ENCODE measurements around the gene GRK5.

The GRK5 gene

GRCh38 chr10:119166564-119166963 is 40.8 kb upstream of the GRK5 start:
- no peak for TF ChIP-seq EZH2phosphoT487 (IDR thresholded peaks at IDR 0.05; ENCODE audit: borderline replicate concordance)
- TF ChIP-seq CTCF (conservative IDR thresholded peaks at IDR 0.05; ENCODE audit: low read length) = no peak
- H3K9ac ChIP-seq (ENCODE audit: low read depth, low read length, poor library complexity, severe bottlenecking) = peak overlapping the region; percentile 82
- no peaks in the 10 kb centered on the region for H4K20me1 ChIP-seq (ENCODE audit: insufficient read depth, low read length, poor library complexity, severe bottlenecking)
- peaks cover 5% of the 10 kb centered on the region; the same call in 1 of the 2 replicates for H3F3A ChIP-seq (ENCODE audit: low read depth)
- H3K9me2 ChIP-seq (replicated peaks; ENCODE audit: low read depth, low read length) = no peaks in the 10 kb centered on the region
- peaks cover 32% of the 10 kb centered on the region for H3K4me1 ChIP-seq (ENCODE audit: insufficient read depth, low read length, poor library complexity, severe bottlenecking)
- peak overlapping the region; percentile 79 for H3K4me2 ChIP-seq (ENCODE audit: low read depth, low read length, poor library complexity, severe bottlenecking)
- H3K9me3 ChIP-seq (ENCODE audit: insufficient read depth, low read depth, low read length) = no peaks in the 10 kb centered on the region
- H3K36me3 ChIP-seq (ENCODE audit: insufficient read depth, low read length) = peaks cover 42% of the 10 kb centered on the region; the same call in 1 of the 2 replicates
- no peak overlapping the region for H3K4me3 ChIP-seq (ENCODE audit: low read length, poor library complexity, severe bottlenecking)
- peaks cover 8% of the 10 kb centered on the region for H3K79me2 ChIP-seq (ENCODE audit: insufficient read depth, low read length)
- H3K27me3 ChIP-seq (ENCODE audit: insufficient read depth, low read length, poor library complexity, severe bottlenecking) = no peaks in the 10 kb centered on the region
- H2AFZ ChIP-seq (ENCODE audit: low read length) = no peak overlapping the region

GRCh38 chr10:119167041-119167440 is 40.3 kb upstream of the GRK5 start:
- no peak overlapping the region for H2AFZ ChIP-seq (ENCODE audit: low read length)
- no peaks in the 10 kb centered on the region for H3K9me3 ChIP-seq (ENCODE audit: insufficient read depth, low read depth, low read length)
- H4K20me1 ChIP-seq (ENCODE audit: insufficient read depth, low read length, poor library complexity, severe bottlenecking) = peaks cover under 1% of the 10 kb centered on the region
- H3K79me2 ChIP-seq (ENCODE audit: insufficient read depth, low read length) = peaks cover 8% of the 10 kb centered on the region
- H3K36me3 ChIP-seq (ENCODE audit: insufficient read depth, low read length) = peaks cover 47% of the 10 kb centered on the region; the same call in 1 of the 2 replicates
- H3K27me3 ChIP-seq (ENCODE audit: insufficient read depth, low read length, poor library complexity, severe bottlenecking) = no peaks in the 10 kb centered on the region
- no peak overlapping the region for H3K4me3 ChIP-seq (ENCODE audit: low read length, poor library complexity, severe bottlenecking)
- TF ChIP-seq EZH2phosphoT487 (IDR thresholded peaks at IDR 0.05; ENCODE audit: borderline replicate concordance) (no peak), CTCF (conservative IDR thresholded peaks at IDR 0.05; ENCODE audit: low read length) (no peak)
- no peak overlapping the region for H3K4me2 ChIP-seq (ENCODE audit: low read depth, low read length, poor library complexity, severe bottlenecking)
- no peaks in the 10 kb centered on the region for H3K9me2 ChIP-seq (replicated peaks; ENCODE audit: low read depth, low read length)
- peaks cover 34% of the 10 kb centered on the region for H3K4me1 ChIP-seq (ENCODE audit: insufficient read depth, low read length, poor library complexity, severe bottlenecking)
- H3F3A ChIP-seq (ENCODE audit: low read depth) = peaks cover 5% of the 10 kb centered on the region; the same call in 1 of the 2 replicates
- no peak overlapping the region for H3K9ac ChIP-seq (ENCODE audit: low read depth, low read length, poor library complexity, severe bottlenecking)

- H3K36me3 ChIP-seq (ENCODE audit: insufficient read depth, low read length) = peaks cover 43% of the 10 kb centered on the region
- peak overlapping the region; percentile 21 for H3K9ac ChIP-seq (ENCODE audit: low read depth, low read length, poor library complexity, severe bottlenecking)
- TF ChIP-seq EZH2phosphoT487 (IDR thresholded peaks at IDR 0.05; ENCODE audit: borderline replicate concordance) (no peak), CTCF (conservative IDR thresholded peaks at IDR 0.05; ENCODE audit: low read length) (no peak)
- no peaks in the 10 kb centered on the region for H3K9me2 ChIP-seq (replicated peaks; ENCODE audit: low read depth, low read length)
- H4K20me1 ChIP-seq (ENCODE audit: insufficient read depth, low read length, poor library complexity, severe bottlenecking) = peaks cover 41% of the 10 kb centered on the region
- H2AFZ ChIP-seq (ENCODE audit: low read length) = no peak overlapping the region
- no peaks in the 10 kb centered on the region for H3K27me3 ChIP-seq (ENCODE audit: insufficient read depth, low read length, poor library complexity, severe bottlenecking)
- H3K9me3 ChIP-seq (ENCODE audit: insufficient read depth, low read depth, low read length) = no peaks in the 10 kb centered on the region
- peak overlapping the region; percentile 96 for H3K4me2 ChIP-seq (ENCODE audit: low read depth, low read length, poor library complexity, severe bottlenecking)
- peak overlapping the region; percentile 26 for H3K4me3 ChIP-seq (ENCODE audit: low read length, poor library complexity, severe bottlenecking)
- peaks cover 60% of the 10 kb centered on the region for H3K79me2 ChIP-seq (ENCODE audit: insufficient read depth, low read length)
- peaks cover 38% of the 10 kb centered on the region for H3K4me1 ChIP-seq (ENCODE audit: insufficient read depth, low read length, poor library complexity, severe bottlenecking)
- no peaks in the 10 kb centered on the region for H3F3A ChIP-seq (ENCODE audit: low read depth)
Observed at GRCh38 chr10:119174109-119174508, 33.3 kb upstream of the GRK5 start.

Data from Loucy (cell line).